SH-SY5Y (cell line): ENCODE measurements around the gene TBX21.

Experiments
- GATA2 ChIP-seq: IDR thresholded peaks from 2 replicates; pipeline ENCODE4 v1.6.1; 2011; ENCODE audit warnings: mild to moderate bottlenecking, low read depth, low read length
- GATA3 ChIP-seq: IDR thresholded peaks from 2 replicates; pipeline ENCODE4 v1.6.1; 2011; ENCODE audit warnings: low read depth, mild to moderate bottlenecking, low read length, moderate library complexity

DNA sequence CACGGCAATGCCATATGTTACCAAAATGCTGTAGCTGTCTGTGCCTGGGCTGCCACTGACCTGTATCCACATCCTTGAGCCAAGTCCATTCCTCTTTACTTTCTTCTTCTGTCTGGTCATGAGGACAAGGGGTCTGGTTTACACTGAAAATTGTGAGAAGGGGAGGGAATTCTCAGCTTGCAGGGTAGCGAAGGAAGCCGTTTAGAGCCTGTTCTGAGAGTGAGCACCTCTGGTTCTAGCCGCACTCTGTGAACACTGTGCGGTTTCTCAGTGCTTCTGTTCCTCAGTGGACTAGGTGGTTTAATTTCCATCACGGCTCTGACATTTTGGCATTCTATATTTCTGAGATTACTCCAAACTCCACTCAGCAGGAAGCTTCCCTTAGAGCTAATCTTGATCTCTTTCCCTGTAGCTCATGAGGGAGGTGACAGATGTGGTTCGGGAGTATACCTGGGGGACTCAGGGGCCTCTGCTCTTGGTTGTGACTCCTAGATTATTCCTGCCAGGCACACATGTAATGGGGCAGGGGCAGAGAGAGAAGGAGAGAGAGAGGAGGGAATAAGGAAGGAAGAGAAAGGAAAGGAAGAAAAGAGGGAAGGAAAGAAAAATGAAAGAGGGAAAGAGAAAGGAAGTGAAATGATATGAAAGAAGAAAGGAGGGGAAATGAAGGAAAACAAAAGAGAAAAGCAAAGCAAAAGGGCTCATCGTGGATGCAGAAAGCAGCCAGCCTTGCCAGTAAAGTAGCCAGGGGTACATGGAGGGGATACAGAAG lies 14.2 kb upstream of the TBX21 start:
- TF ChIP-seq GATA3 (no peak), GATA2 (no peak)
